Ureter (tissue), 1 donor: ENCODE results near the gene CAMKMT. TPM values are rescaled to one million over a fixed set of nuclear protein-coding genes. Genes with fewer than 3 reads are reported as not detected.
"Not testable (repeated sequence)": the region's sequence is repeated elsewhere in the genome, so short reads cannot be mapped to it uniquely, and the experiment has no call there.

Source experiments
- DNase-seq: peaks from one replicate; pipeline ENCODE4 v3.0.0-alpha.2; 2020; ENCODE audit warnings: low spot score
- total RNA-seq: library from RNA; stranded (reverse); gene quantifications from one replicate; pipeline ENCODE4 v1.2.4, GENCODE V29; 2023
- donor health status: DM: yes; HTN: yes; CAD: no.

CAMKMT gene
- total RNA-seq, 1 donor from 2014 or later = 23.6 TPM

GRCh38 chr2:44360749-44361329 lies 908 bp upstream of the CAMKMT start:
- DNase-seq = no peak

DNA sequence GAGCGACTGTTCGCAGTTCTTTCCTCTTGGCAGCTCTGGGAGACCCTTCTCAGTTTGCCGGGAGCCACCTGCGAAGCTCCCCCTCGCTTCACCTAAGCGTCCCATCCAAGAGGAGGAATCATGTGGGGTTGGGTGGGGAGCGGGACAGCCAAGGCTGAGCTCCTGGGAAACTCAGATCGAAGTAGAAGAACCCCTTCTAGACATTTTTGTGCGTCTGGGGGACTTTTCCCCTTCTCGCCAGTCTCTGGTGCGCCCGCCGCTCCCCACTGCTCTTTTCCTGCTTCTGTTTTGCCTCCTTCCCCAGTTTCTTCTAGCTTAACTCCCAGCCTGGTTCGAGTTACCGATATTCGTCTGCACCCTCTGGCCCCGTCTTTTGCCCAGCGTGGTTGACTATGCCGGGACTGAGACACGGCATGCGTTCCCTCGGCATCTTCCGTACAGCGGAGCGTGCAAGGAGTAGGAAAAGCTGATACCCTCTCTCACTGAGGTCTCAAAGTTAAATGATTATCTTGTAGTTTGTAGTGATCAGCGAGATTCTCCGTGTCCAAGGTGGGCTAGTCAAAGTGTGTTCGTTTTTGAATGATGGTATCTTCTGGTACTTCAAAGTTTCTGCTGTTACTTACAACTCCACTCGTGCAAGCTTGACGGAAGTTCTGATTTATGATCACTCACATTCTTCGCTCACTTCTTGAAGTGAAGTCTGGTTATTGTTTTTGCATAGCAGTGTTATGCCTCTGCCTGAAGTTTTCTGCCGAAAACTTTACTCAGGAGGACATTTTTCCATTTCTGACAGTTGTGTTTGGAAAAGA lies 664 bp downstream of the CAMKMT start:
- DNase-seq = peak; percentile 47

DNA sequence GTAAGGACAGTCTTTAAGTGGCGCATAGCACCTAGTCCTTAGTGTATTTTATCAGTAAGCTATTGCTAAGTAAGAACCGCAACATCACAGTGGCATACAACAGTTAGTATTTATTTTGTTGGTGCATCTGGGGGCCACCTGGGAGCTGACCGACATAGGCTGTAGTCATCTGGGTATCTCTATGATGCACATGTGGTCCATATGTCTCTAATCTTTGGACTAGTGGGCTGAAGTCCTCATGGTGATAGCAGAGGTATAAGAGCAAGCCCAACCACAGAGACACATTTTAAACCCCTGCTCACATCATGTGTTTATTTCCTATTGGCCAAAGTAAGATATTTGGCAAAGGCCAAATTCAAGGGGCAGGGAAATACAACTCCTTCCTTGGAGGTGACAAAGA lies 2.9 kb downstream of the CAMKMT start:
- DNase-seq = no peak

DNA sequence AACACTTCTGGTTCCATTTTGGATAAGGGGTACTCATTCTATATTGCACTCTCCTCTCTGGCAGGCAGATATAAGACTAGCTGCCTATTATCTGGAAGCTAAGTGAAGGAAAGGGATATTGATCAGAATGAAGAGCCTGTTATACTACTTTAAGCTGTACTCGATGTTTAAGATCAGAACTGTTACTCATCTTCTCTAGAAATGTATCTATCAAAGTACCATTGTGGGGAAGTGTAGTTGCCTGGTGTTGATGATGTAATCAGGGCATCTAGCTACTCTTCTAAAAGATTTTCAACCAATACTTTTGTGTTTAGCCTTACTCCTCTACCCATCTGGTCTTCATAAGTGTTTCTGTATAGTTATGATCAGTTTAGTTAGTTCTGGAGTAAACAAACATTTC lies 5.8 kb downstream of the CAMKMT start:
- DNase-seq = no peak

- DNase-seq = no peak
These were observed 7.6 kb downstream of the CAMKMT start for GRCh38 chr2:44369392-44369791.

DNA sequence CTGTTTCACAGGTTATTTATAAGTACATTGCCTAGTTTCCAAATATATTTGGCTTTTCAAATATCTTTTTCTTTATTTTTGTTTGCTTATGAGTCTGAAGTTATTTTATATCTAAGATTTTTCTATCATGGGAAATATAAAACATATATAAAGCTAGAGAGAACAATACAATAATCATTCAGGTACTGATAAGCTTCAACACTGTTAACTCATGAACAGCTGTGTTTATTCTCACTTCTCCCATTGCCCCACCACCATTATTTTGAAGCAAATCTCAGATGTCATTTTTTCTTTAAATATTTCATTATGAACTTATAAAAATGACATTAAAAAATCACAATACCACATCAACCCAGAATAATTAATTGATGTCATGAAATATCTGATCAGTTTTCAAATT lies 9.7 kb downstream of the CAMKMT start:
- no peak for DNase-seq

DNA sequence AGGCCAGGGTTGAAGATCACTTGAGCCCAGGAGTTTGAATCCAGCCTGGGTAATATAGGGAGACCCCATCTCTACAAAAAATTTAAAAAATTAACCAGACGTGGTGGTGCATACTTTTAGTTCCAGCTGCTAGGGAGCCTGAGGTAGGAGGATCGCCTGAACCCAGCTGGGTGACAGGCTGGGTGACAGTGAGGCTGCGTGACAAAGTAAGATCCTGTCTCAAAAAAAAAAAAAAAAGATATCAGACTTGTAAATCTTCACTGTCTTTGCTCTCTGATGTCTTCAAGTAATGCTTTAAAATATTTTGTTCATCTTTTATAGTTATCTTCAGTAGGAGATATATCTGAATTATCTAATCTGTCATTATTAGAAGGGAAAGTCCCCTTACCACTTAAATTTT lies 10.5 kb downstream of the CAMKMT start:
- no peak for DNase-seq

DNA sequence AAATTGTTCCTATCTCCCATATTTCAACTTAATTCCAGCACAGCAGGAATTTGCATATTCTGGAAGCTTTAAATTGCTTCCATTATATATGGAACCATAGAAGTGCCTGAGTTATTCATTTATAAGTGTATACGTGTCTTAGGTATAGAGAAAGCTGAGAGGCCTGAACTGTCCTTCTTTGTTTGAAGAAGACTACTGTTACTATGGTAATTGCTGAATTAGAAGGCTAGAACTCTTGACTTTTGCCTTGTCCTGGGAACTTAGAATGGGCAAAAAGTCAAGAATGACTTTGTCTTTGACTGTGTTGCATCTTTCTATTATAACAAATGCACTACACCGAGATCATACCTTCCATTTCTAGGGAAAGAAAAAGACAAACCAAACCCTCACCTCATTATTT lies 15.7 kb downstream of the CAMKMT start:
- no peak for DNase-seq

DNA sequence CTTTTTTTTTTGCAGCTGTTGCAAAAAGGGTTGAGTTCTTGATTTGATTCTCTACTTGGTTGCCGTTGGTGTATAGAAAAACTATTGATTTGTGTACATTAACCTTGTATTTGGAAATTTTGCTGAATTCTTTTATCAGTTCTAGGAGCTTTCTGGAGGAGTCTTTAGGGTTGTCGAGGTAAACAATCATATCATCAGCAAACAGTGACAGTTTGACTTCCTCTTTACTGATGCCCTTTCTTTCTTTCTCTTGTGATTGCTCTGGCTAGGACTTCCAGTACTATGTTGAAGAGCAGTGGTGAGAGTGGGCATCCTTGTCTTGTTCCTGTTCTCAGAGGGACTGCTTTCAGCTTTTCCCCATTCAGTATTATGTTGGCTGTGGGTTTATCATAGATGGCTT lies 23.5 kb downstream of the CAMKMT start:
- DNase-seq = not testable (repeated sequence)

DNA sequence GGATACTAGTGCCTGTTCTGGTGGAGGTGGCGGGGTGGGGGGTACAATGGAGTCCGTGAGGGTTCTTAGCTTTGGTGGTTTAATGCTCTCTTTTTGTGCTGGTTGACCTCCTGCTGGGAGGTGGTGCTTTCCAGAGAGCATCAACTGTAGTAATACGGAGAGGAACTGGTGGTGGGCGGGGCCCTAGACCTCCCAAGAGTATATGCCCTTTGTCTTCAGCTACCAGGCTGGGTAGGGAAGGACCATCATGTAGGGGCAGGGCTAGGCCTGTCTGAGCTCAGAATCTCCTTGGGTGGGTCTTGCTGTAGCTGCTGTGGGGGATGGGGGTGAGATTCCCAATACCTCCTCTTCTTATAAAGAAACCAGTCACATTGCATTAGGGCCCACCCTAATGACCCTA lies 27.1 kb downstream of the CAMKMT start:
- no peak for DNase-seq

DNA sequence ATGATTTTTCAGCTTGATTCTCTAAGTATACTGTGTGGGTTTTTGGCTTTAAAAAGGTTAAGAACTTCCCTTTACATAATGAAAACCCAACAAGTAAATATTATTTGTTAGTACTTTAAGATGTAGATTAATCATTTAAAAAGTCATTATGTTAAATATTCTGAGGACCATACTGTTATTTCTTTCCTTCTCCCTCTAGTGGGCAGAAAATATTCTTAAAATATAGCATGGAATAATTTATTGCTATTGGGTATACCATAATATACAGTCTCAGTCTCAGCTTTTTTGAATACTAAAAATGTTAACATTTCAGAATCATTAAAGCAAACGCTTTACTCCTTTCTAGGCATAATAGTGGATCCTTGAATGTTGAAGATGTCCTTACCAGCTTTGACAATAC lies 28.1 kb downstream of the CAMKMT start:
- no peak for DNase-seq

DNA sequence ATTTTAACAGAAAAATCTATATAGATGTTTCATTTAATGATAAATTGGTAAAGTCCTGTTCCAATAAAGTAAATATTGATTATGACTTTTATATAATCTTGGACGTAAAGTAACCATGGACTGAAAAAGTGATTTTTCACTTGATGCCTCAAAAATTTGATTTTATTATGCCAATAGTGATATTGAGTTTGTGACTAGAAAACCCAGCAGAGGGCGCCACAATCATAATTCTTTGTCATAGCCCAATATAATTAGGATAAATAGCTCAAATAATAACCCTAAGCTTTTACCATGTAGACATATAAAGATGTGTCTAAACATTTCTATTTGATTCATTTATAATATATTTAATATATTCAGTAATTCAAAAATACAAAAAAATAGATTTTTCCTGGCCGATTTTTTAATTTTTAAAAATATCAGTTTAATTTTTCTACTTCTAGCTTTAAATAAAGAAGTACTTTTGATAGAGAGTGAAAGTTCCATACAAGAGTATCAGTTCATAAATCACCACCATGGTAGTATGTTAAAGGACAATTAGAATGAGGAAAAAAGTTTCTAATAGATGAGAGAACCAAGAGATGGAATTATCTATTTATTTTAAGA lies 30.7 kb downstream of the CAMKMT start:
- no peak for DNase-seq

DNA sequence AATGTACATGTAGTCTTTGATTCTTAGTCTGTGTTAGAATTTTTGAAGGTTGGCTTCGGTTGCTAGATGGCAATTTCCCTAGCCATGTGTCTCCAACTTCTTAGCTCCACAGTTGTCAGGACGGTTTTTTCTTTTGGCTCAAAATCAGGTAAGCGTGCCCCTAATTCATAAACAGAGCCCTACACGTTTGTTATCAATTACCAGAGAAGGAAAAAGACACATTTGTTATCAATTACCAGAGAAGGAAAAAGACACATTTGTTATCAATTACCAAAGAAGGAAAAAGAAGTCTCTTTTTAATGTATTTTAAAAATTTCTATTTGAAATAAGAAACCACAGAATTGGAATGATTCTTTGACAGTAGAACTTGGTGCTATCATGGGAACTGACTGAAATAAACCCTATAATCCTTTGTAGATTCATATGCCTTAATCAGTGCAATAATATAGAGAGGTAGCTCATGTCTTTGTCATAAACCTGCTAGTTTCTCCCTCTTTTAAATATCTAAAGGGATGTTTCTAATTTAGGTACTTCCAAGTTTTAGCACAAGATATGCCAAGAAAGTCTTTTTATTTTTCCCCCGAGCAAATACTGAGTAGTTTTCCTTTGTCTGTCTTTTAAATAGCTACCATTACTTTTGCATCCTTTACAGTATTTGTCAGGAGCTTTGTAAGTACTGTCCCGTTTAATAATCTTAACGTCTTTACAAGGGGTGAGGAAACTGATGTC lies 35.9 kb downstream of the CAMKMT start:
- DNase-seq = no peak

- no peak for DNase-seq
These were observed 36.6 kb downstream of the CAMKMT start for GRCh38 chr2:44398243-44398897.

DNA sequence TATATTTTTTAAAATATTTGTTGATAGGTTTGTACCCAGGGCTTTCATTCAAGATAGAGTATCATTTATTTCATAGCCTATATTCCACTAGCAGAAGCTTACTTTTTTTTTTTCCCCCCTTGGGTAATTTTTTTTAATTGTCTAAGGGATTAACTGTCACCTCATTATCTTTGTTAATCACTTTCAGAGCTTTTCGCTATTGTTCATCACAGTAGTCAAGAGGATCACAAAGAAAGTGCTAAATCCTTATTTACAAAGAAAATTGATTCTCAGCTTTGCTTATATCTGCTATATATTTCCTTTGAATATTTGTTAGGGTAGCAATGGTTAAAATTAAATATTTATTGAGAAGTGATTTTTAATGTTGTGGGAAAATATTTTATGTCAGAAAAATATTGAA lies 59.0 kb downstream of the CAMKMT start:
- no peak for DNase-seq

DNA sequence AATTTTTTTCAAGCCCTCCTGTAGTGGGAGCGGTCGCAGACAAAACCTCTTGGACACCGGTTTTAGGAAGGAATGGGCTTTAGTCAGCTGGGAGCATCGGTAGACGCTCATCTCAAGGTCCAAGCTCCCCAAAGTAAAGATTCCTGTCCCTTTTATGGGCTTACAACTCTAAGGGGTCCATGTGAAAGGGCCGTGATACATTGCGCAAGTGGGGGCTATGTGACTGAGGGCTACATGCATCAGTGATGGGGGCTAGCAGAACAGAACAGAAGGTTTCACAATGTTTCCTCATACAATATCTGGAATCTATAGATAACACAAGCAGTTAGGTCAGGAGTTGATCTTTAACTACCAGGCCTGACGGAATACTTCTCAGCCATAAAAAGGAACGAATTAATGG lies 62.5 kb downstream of the CAMKMT start:
- DNase-seq = no peak

- no peak for DNase-seq
These were observed 67.3 kb downstream of the CAMKMT start for GRCh38 chr2:44429034-44429433.

GRCh38 chr2:44430342-44430741 lies 68.6 kb downstream of the CAMKMT start:
- no peak for DNase-seq

- no peak for DNase-seq
These were observed 72.1 kb downstream of the CAMKMT start for GRCh38 chr2:44433895-44434294.

- DNase-seq = no peak
These were observed 79.5 kb downstream of the CAMKMT start for GRCh38 chr2:44441200-44441599.

GRCh38 chr2:44442019-44442418 lies 80.3 kb downstream of the CAMKMT start:
- DNase-seq = no peak

DNA sequence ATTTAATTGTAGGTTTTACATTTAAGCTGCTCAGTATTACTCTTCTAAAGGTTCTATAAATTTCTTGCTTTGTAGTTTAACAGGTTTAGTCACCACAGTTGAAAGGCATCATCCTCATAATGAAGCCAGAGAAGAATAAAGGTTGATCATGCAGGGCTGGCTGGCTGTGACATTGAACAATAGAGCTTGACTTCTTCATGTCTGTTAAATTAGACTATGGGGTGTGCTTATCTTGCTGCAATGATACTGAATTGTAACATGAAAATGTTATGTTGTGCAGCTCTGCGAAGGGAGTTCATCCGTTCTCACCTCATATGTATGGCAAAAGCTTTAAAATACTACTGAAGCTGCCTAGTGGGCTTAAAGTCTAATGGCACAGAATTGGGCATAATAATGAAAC lies 81.8 kb downstream of the CAMKMT start:
- DNase-seq = no peak
